ENCODE measurements around the gene CFAP300. TPM values are rescaled to one million over a fixed set of nuclear protein-coding genes. Genes with fewer than 3 reads are reported as not detected.

Gene CFAP300
- total RNA-seq, 1 donor from 2014 or later = 2.0 TPM

DNA sequence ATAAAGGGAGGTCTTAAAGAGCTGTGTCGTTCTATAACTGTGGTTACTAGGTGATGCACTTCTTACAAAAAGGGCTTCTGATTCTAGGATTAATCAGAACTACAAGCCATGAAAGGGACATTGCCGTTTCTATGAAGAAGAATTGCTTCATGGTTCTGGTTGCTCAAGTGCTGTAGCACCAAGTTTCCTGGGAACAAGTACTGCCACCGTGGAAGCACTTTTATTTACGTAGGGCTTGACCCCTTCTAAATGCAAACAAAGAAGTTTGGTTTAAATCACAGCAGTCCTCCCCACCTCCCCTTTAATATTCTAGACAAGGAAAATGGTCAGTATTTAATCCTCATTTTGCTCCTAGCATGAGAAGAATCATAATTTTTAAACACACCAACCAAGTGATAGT lies 72.8 kb downstream of the CFAP300 start:
- DNase-seq (ENCODE audit: low spot score in 2 of 2) = no peak

DNA sequence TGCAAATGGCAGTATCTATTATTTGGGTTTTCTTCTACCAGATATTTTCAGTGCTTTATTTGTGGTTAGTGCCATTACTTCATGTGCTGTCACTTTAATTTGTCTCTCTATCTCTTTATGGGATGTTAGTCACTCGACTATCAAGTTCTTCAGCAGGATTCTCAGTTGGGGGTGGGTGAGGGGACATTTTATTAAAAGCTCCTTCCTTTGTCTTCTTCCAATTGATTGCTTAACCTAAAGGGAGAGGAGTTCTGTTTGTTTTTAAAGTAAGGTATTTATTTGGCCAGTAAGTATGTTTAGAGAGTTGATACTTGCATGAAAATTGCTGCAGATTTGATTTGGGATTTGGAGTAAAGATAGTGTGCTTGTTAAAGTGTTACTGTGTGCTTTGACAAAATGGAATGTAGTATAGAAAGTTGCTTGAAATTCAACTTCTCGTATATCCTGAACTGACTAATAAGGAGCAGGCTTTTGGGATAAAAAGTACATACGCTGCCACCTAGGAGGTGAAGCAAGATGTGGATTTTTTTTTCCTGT lies 73.3 kb downstream of the CFAP300 start:
- DNase-seq (ENCODE audit: low spot score in 2 of 2) = no peak
- FAIRE-seq = no peak

More for the DNA sequence above, 72.8 kb downstream of the CFAP300 start:
- FAIRE-seq = no peak

DNA sequence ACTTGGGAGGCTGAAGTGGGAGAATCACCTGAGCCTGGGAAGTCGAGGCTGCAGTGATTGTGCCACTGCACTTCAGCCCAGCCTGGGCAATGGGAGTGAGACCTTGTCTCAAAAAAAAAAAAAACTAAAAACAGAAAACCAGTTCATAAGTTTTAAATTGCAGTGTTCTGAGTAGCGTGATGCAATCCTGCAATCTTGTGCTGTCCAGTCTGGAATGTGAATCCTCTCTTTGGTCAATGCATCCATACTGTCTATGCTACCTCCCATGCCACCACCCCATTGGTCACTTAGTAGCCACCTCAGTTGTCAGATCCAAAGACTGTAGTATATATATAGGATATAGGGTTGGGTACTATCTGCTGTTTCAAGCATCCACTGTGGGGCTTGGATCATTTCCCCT lies 74.1 kb downstream of the CFAP300 start:
- FAIRE-seq (no peak), DNase-seq (ENCODE audit: low spot score in 2 of 2) (no peak)

Small RNA genes lying within 50 kb of the gene (small RNA-seq; reads per million reads assigned to genes)
- not detected for gene RNA5SP535

Other genes starting within 250 kb of the CFAP300 start
- 10.6 TPM for gene CEP126, start 132.4 kb upstream of the CFAP300 start, total RNA-seq
- gene ANGPTL5, start 130.9 kb upstream of the CFAP300 start, total RNA-seq = 0.41 TPM
- 11.0 TPM for gene YAP1, start 63.0 kb downstream of the CFAP300 start, total RNA-seq